AG09319 (cell line): ENCODE measurements around the gene PDP2.
"Not testable (repeated sequence)": the region's sequence is repeated elsewhere in the genome, so short reads cannot be mapped to it uniquely, and the experiment has no call there.

ENCODE experiments used
- DNase-seq: peaks from one replicate; pipeline ENCODE4 v3.0.0-alpha.2; 2010; ENCODE audit warnings: low read depth; ENCODE audit errors: extremely low read depth
- CTCF ChIP-seq: IDR thresholded peaks from 2 replicates; pipeline ENCODE4 v1.5.1; 2011; ENCODE audit warnings: low read depth, mild to moderate bottlenecking, inconsistent platforms, low read length, moderate library complexity

The PDP2 gene

GRCh38 chr16:66894055-66894454 is 13.7 kb downstream of the PDP2 start:
- TF ChIP-seq CTCF, result no peak
- no peak for DNase-seq

- TF ChIP-seq CTCF, result peak; percentile 93
- DNase-seq, result peak; percentile 58
Measured at GRCh38 chr16:66894948-66895688, 14.8 kb downstream of the PDP2 start.

DNA sequence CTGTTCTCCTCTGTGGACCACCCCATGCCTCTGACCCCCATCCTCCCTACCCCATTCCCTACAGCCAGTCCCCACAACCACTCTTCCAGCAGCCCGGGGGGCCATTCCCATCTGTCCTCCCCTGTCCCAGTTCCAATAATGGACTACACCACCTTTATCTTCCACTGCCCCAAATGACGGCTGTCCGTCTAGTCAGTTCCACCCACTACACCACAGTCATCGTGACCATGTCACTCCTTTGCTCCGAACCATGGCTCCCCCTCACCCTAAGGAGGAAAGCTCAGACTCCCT is 15.3 kb downstream of the PDP2 start:
- no peak for TF ChIP-seq CTCF
- DNase-seq, result no peak

DNA sequence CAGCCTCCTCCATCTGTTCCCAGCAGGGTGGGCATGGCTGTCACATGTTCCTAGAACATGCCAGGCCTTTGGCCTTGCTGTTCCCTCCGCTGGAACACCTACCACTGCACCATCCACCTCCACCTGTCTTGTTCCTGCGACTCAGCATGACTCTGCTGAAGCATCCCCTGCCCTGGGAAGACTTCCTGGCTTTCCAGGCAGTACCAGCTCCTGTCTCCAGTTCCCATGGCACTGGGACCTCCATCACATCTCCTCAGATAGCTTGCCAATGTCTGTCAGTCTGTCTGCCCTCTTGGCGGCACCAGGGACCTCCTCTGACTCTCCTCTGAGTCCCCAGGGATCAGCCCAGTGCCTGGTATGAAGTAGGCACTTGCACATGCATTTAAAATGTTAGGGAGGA is 15.7 kb downstream of the PDP2 start:
- no peak for TF ChIP-seq CTCF

GRCh38 chr16:66896682-66897081 is 16.4 kb downstream of the PDP2 start:
- not testable (repeated sequence) for DNase-seq

More for the DNA sequence above, 15.7 kb downstream of the PDP2 start:
- no peak for DNase-seq

DNA sequence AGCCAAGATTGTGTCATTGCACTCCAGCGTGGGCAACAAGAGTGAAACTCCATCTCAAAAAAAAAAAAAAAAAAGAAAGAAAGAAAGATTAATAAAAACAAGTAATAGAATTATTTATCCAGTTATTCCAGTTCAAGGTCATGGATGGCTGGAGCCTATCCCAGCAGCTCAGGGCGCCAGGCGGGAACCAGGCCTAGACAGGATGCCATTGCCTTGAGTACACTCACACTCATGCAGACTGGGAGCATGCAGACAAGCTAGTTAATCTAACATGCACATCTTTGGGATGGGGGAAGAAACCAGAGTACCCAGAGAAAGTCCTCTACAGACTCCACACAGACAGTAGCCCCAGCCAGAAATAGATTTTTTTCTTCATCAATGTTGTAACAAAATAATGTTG is 17.9 kb downstream of the PDP2 start:
- TF ChIP-seq CTCF, result no peak
- peak; percentile 32 for DNase-seq

- no peak for TF ChIP-seq CTCF
- DNase-seq, result no peak
Measured at GRCh38 chr16:66898933-66899309, 18.6 kb downstream of the PDP2 start.

DNA sequence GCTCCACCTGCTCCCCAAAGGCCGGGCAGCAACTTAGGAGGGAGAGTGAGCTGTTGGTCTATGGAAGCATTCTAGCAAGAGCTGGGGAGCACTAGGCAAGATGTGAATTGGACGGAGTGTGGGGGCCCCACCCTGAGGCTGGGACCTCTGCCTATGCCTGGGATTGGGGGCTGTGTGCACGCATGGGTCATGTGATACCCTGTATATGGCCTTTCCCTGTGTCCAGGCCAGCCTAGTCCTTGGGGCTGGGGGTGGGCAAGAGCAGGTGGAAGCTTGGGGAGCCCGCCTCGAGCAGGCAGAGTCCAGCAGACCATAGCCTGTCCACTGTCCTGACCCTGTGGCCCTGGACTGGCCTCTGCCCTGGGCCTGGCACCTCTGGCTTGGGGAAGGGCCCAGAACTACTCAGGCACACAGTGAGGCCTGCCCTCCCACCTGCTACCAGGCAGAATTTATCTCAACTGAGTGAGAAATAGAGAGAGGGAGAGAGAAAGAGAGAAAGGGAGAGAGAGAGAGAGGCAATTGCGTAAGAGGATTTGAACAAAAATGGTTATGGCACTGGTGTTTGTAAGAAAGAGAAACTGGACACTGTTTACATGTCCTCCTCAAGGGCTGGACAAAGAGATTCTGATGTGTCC is 19.1 kb downstream of the PDP2 start:
- TF ChIP-seq CTCF, result no peak

More for the DNA sequence above, 19.1 kb downstream of the PDP2 start:
- peak; percentile 62 for DNase-seq
